D341Med (cell line): Measurements from ENCODE around the gene CDC42.
"Not testable (repeated sequence)": the region's sequence is repeated elsewhere in the genome, so short reads cannot be mapped to it uniquely, and the experiment has no call there.

Source experiments
- DNase-seq: peaks from one replicate; pipeline ENCODE4 v3.0.0; 2012; ENCODE audit warnings: low spot score

CDC42 gene

GRCh38 chr1:22076346-22076745 is 23.8 kb downstream of the CDC42 start:
- no peak for DNase-seq

GRCh38 chr1:22077728-22078127 is 25.2 kb downstream of the CDC42 start:
- DNase-seq, result no peak

DNA sequence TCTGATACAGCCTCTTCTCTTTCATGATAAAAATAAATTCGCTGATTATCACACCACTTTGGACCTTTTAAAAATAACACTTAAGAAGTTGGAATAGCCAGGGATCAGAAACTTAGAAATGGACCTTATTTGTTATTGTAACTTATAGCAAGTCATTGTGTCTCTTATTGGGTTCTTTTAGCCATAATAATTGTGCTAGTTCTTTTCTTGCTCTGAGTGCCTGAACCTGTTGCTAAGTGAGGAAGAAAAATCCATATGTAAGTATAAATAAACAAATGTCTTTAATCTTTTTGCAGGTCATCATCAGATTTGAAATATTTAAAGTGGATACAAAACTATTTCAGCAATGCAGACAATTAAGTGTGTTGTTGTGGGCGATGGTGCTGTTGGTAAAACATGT is 25.6 kb downstream of the CDC42 start:
- DNase-seq, result no peak

DNA sequence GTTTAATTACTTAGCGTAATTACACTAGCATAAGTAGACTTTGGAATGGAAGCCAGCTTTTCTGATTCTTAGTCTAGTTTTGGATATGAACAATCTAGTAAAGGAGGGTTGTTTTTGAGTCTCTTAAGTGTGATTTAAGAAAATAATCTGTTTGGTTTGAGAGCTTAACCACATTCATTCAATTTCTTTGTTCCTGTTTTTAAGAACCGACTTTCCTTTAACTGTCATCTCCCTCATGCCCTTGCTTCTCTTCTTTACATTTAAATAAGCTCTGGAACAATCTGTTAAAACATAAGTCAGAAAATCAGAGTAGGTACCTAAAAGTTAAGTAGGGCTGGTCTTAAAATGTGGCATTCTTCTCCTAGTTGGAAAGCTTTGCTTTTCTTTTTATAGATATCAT is 27.7 kb downstream of the CDC42 start:
- peak; percentile 30 for DNase-seq

- no peak for DNase-seq
Observed at GRCh38 chr1:22088331-22088730, 35.8 kb downstream of the CDC42 start.

- no peak for DNase-seq
Observed at GRCh38 chr1:22089134-22089571, 36.6 kb downstream of the CDC42 start.

DNA sequence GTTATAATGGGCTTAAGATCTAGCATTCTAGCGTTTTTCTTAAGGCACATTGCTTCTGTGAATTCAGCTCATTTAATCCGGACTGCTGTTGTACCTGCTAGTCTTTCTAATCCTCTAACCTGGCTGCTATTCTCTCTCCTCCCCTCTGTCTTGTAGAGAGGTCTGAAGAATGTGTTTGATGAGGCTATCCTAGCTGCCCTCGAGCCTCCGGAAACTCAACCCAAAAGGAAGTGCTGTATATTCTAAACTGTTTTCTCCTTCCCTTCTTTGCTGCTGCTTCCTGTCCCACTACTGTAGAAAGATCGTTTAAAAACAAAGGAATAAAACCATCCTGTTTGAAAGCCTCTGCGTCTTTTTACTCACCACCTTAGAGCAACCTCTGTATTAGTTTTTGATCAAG is 37.3 kb downstream of the CDC42 start:
- no peak for DNase-seq

DNA sequence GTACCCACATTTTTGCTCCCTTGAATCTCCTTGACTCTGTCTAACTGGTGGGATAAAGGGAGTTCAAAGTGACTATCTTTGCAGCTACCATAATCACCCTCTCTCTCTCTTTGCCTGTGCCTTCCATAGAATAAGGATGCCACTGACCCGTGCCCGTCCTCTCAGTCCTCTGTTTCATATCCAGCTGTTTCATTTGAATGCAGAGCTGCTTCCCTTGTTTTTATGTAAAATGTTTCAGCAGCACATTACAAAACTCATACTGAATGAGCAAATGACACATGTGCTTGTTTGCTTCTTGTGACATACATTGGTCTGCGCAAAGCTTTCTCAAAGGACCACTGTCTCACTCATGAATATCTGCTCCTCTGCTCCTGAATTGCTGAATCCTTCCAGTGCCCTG is 38.4 kb downstream of the CDC42 start:
- DNase-seq, result no peak

DNA sequence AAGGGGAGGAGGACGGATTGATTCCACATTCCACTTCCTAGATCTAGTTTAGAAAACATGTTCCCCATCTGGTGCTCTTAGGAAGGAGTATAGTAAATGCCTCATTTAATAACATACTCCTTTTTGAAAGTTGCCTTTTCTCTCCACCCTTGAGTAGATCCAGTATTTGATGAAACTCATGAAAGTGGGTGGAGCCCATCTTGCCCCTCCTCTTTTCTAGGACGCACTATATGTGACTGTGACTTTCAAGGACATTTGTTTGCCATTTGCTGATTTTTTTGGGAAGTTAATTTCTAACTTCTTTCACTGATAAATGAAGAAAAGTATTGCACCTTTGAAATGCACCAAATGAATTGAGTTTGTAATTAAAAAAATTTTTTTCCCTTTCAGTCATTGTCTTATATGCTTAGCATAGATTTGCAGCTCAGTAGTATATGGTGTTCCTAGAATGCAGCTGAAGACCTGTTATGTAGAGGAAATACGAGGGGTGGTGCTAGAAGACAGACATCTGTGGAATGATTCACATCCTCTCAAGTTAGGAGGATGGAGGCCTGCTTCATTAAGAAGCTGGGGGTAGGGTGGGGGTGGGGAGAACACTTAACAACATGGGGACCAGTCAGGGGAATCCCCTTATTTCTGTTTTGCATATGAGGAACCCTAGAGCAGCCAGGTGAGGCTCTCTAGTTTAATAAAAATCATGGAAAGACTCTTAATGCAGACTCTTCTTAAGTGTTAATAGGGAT is 39.7 kb downstream of the CDC42 start:
- DNase-seq, result not testable (repeated sequence)

DNA sequence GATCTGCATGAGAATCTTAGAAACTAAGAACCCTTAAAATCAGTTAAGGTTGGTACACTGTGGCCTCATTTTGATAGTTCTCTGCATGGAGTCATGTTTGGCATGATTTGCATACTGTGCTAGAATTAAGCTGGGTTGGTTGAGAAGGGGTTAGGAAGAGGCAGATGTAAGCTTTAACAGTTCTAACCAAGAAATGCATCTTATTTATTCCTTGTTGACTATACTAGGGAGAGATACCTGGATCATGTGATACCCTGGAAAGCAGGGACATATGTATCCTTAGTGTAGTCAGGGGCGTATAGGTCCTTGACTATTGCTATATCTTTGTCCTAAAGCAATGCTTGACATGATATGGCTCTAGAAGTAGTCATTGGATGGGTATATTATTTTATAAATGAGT is 41.0 kb downstream of the CDC42 start:
- DNase-seq, result no peak

DNA sequence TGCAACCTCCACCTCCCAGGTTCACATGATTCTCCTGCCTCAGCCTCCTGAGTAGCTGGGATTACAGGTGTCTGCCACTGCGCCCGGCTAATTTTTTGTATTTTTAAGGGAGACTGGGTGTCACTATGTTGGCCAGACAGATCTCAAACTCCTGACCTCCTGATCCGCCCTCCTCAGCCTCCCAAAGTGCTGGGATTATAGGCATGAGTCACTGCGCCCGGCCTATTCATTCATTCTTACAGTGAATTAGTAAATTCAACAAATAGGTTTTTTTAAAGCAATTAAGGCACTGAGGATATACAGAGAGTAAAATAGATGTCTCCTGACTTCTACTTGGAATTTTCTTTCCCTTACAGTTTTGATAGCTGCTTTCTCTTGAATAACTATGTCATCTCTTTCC is 43.5 kb downstream of the CDC42 start:
- DNase-seq, result no peak

DNA sequence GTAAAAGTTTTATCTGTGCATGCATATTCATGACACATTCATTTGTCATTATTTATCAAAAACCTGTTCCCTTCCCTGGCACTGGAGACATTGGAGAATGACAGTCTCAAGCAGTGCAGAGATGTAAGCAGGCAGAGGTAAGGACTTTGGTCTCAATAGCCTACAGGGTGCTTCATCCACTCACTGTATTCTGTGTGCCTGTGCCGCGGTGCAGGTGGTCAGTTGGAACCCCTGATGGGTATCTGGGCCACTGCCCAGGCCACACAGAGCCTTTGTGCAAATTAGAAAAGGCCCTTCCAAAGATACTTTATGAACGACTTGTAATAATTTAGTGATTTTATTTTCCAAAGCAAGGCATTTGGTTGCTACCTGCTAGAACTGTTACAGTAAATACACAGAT is 44.0 kb downstream of the CDC42 start:
- DNase-seq, result no peak

GRCh38 chr1:22098752-22099151 is 46.2 kb downstream of the CDC42 start:
- no peak for DNase-seq

- no peak for DNase-seq
Observed at GRCh38 chr1:22100168-22100567, 47.7 kb downstream of the CDC42 start.

DNA sequence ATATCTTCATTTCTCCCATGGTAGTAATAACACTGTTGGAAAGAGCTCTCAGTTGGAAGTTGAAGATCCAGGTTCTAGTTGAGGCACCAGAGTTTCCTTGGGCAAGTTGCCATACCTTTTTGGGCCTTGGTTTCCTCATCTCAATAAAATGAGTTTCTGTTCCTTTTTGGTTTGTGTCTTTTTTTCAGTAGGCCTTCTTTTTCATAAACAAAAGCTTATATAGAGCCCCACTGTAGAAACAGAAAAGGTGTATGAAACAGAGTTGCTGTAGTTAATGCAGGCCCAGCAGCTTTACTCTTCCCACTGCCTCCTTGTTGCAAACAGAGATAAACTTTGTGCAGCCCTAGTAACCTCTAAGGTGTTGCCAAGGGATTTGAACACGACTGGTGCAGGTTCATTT is 48.7 kb downstream of the CDC42 start:
- DNase-seq, result no peak

DNA sequence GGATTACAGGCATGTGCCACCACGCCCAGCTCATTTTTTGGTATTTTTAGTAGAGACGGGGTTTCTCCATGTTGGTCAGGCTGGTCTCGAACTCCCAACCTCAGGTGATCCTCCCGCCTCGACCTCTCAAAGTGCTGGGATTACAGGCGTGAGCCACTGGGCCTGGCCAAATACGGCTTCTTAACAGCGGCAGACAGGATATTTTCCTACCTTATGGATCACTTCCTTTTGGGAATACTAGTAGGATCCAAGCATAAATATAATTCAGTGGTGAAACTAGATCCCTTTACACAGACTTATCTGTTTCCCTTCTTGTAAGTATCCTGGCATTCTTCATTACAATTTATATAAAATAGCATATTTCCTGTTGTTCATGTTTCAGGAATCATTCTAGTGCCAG is 49.5 kb downstream of the CDC42 start:
- no peak for DNase-seq

GRCh38 chr1:22102746-22103145 is 50.2 kb downstream of the CDC42 start:
- no peak for DNase-seq

DNA sequence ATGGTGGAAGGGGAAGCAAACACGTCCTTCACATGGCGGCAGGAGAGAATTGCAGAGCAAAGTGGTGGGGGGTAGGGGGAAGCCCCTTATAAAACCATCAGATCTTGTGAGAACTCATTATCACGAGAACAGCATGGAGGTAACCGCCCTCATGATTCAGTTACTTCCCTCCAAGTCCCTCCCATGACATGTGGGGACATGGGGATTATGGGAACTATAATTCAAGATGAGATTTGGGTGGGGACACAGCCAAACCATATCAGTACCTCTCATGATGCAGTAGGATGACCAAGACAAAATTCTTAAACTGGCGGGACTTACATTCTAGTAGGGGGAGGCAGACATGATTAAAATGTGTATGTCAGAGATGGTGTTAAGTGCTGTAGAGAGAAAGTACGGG is 51.6 kb downstream of the CDC42 start:
- DNase-seq, result no peak

GRCh38 chr1:22104865-22105437 is 52.4 kb downstream of the CDC42 start:
- DNase-seq, result no peak

- DNase-seq, result peak; percentile 65
Observed at GRCh38 chr1:22105611-22106207, 53.2 kb downstream of the CDC42 start.

DNA sequence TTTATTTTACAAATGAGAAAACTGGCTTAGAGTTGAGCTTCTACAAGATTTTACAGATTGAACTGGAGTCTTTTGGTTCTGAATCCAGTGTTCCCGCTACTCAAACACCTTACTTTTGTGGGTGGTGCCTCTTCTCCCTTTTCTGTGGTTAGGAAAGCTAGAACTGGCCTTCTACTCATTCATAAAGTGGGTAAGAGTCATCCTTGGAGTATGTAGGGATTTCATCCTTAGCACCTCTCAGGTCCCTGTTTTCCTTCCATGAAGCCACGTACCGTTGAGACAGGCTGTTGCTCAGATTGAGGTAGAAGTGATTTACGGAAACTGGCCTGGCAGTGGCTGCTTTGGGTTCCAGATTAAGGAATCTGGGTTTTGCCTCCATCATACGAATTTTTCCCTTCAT is 54.6 kb downstream of the CDC42 start:
- no peak for DNase-seq

DNA sequence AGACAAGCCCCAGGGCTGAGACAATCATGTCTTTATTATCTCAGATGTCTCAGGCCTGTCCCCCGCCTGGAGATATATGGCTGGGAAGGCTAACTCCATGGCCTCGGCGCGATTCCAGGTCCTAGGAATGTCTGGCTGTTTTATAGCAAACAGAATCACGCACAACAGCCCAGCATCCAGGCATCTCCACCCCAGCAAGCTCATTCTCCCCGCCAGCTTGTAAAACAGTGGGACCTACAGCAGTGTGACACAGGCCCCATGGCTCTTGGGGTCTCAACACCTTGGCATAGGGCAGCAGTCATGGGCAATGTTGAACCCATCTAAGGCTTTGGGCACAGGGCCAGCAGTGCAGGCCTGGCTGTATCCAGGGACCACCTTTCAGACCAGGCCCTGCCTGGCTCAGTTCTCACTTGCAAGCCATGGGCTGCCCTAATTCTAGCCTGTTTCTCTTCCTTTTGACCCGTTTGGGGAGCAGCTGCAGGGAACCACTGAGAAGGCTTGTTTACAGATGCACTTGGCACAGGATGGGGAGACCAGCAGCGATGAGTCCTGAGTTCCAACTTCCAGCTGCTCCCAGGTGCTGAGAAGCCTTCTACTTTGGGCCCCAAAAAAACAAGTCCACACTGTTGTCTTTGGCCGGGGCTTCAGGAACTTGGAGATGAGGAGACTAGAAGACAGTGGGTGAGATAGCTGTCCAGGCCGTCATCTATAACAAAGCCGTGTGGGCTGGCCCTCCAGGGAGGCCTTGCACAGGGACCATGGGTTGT is 56.0 kb downstream of the CDC42 start:
- no peak for DNase-seq

- no peak for DNase-seq
Observed at GRCh38 chr1:22110016-22110415, 57.5 kb downstream of the CDC42 start.
